Ovary (tissue), 3 donors: ENCODE data around the gene KIFC1.

Experiments used
- CTCF ChIP-seq, 3 donors: fragments of 450-650 bp in 2 of 3; fragments of 200-600 bp in 1 of 3; IDR thresholded peaks; one replicate each; pipeline versions ENCODE4 v1.5.1 to v1.8.0; 2016 to 2022; ENCODE audit warnings: antibody characterized with exemption in 3 of 3, mild to moderate bottlenecking in 1 of 3
- EP300 ChIP-seq: sonication (generic); formaldehyde crosslinking; IDR thresholded peaks from one replicate; pipeline ENCODE4 v1.6.1; 2017; ENCODE audit warnings: antibody characterized with exemption
- POLR2A ChIP-seq: fragments of 450-650 bp; IDR thresholded peaks from one replicate; pipeline ENCODE4 v1.6.1; 2017; ENCODE audit warnings: antibody characterized with exemption, mild to moderate bottlenecking, moderate library complexity
- donor health status: DM: no; HTN: no; CAD: no.

- TF ChIP-seq CTCF (IDR thresholded peaks at IDR 0.05) (no peak), POLR2A (no peak), EP300 (no peak)
Observed at GRCh38 chr6:33367009-33367714, 24.5 kb upstream of the KIFC1 start.
